ENCODE results near the gene CDC42BPB. TPM values are rescaled to one million over a fixed set of nuclear protein-coding genes. Genes with fewer than 3 reads are reported as not detected.

CDC42BPB gene
- total RNA-seq, 4 donors from 2014 or later: 30.0 to 64.3 (median 32.6) TPM

DNA sequence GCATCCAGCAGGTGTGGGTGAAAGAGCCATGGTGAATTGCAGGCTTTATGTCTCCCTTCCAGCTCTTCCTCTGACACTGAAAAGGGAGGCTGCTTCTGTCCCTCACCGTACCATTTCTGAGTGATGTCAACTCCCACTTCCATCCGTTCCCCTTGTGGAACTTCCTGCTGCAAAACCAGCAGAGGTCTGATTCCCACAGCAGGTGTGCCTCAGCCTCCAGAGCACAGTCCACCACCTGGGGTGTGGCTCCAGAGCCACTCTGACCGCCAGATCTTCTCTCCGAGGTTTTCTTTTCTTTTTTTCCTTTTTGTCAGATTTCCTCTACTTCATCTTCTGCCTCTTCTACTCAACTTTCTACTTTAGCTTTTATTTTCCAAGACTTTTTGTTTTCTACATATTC lies 62.7 kb downstream of the CDC42BPB start:
- Histone ChIP-seq H3K27ac (no peak overlapping the region), H3K4me1 (no peaks in the 10 kb centered on the region), H3K27me3 (no peaks in the 10 kb centered on the region), H3K9me3 (no peaks in the 10 kb centered on the region), H3K4me3 (no peak overlapping the region), H3K36me3 (peaks cover 0 to 48% of the 10 kb centered on the region in 2 donors)
- ATAC-seq: no peak
- DNase-seq: no peak
- in situ Hi-C loops (cut with MboI; ENCODE audit: low sequenced_read_pairs in 4 of 4): no loop called here
- intact Hi-C loops (cut with DNase I; ENCODE audit: low total_unique reads): no loop called here
- TF ChIP-seq POLR2A (IDR thresholded peaks at IDR 0.05): no peak
- TF ChIP-seq, protein P1, sequence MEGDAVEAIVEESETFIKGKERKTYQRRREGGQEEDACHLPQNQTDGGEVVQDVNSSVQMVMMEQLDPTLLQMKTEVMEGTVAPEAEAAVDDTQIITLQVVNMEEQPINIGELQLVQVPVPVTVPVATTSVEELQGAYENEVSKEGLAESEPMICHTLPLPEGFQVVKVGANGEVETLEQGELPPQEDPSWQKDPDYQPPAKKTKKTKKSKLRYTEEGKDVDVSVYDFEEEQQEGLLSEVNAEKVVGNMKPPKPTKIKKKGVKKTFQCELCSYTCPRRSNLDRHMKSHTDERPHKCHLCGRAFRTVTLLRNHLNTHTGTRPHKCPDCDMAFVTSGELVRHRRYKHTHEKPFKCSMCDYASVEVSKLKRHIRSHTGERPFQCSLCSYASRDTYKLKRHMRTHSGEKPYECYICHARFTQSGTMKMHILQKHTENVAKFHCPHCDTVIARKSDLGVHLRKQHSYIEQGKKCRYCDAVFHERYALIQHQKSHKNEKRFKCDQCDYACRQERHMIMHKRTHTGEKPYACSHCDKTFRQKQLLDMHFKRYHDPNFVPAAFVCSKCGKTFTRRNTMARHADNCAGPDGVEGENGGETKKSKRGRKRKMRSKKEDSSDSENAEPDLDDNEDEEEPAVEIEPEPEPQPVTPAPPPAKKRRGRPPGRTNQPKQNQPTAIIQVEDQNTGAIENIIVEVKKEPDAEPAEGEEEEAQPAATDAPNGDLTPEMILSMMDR (IDR thresholded peaks at IDR 0.05 in 4 of 5, conservative IDR thresholded peaks at IDR 0.05 in 1 of 5): no peak

DNA sequence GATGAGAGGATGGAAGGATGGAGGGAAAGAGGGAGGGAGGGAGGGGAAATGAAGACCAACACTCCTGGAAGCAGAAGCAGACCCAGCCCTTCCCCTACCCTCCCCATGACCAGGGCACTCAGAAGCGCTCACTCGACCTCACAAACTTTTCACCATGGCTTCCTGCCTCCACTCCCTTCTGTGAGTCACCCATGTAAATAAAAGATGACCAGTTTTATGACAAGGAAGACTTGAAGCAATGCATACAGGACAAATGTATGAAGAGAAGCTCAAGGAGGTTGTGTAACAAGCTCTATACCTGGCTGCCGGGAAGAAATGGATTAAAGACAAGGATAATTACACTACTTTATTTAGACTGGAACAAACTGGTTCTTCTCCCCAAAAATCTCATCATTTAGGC lies 63.8 kb downstream of the CDC42BPB start:
- Histone ChIP-seq H3K4me1 (no peaks in the 10 kb centered on the region), H3K36me3 (peaks cover 0 to 54% of the 10 kb centered on the region in 2 donors), H3K4me3 (no peak overlapping the region), H3K9me3 (peaks cover 0 to 5% (median 0%) of the 10 kb centered on the region in 3 donors), H3K27ac (no peak overlapping the region), H3K27me3 (no peaks in the 10 kb centered on the region)
- intact Hi-C loops (cut with DNase I; ENCODE audit: low total_unique reads): no loop called here
- no peak for ATAC-seq
- DNase-seq: no peak
- no peak for TF ChIP-seq POLR2A (IDR thresholded peaks at IDR 0.05)
- TF ChIP-seq, protein P1 (IDR thresholded peaks at IDR 0.05 in 4 of 5, conservative IDR thresholded peaks at IDR 0.05 in 1 of 5): no peak
- in situ Hi-C loops (cut with MboI; ENCODE audit: low sequenced_read_pairs in 4 of 4): no loop called here

DNA sequence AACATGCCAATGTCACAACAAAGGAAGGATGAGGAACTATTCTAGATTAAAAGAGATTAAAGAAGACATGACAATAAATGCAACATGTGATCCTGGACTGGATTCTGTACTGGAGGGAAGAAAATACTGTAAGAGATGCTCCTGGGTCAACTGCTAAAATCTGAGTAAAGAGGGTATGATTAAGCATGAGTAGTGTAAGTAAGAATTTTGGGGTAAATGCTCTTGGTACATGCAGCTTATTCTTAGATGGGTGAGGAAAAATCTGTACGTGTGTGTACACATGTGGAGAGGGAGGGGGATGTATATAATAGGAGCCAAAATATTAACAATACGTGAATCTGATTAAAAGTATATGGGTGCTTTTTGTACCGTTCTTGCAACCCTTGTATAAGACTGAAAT lies 66.0 kb downstream of the CDC42BPB start:
- peaks cover 0 to 15% (median 4%) of the 10 kb centered on the region in 3 donors for H3K9me3 ChIP-seq
- in situ Hi-C loops (cut with MboI; ENCODE audit: low sequenced_read_pairs in 4 of 4) (no loop called here), intact Hi-C loops (cut with DNase I; ENCODE audit: low total_unique reads) (no loop called here)
- no peak overlapping the region for H3K27ac ChIP-seq
- no peak overlapping the region for H3K4me3 ChIP-seq
- no peaks in the 10 kb centered on the region for H3K4me1 ChIP-seq
- peaks cover 0 to 60% of the 10 kb centered on the region in 2 donors for H3K36me3 ChIP-seq
- no peaks in the 10 kb centered on the region for H3K27me3 ChIP-seq
- ATAC-seq (no peak), DNase-seq (no peak)
- TF ChIP-seq, protein P1 (IDR thresholded peaks at IDR 0.05 in 4 of 5, conservative IDR thresholded peaks at IDR 0.05 in 1 of 5): no peak
- TF ChIP-seq POLR2A (IDR thresholded peaks at IDR 0.05): no peak

DNA sequence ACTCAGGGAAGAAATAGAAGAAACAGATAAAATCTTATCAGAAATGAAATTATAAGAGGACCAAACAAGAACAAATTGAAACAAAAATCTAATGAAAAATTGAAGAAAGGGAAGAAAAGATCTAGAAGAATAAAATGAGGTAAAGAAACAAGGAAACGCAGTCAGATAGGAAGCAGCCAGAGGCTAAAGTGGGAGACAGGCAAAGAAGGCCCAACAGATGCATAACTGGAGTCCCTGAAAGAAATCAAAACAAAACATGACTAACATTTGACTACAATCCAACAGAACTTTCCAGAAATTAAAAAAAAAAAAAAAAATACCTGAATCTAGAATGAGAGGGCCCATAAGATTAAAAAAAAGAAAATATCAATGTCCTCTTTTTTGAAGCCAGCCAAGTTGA lies 69.3 kb downstream of the CDC42BPB start:
- TF ChIP-seq, protein P1 (IDR thresholded peaks at IDR 0.05 in 4 of 5, conservative IDR thresholded peaks at IDR 0.05 in 1 of 5): no peak
- TF ChIP-seq POLR2A (IDR thresholded peaks at IDR 0.05): no peak
- Histone ChIP-seq H3K36me3 (peaks cover 0 to 84% of the 10 kb centered on the region in 2 donors), H3K27ac (no peak overlapping the region), H3K27me3 (no peaks in the 10 kb centered on the region), H3K4me1 (no peaks in the 10 kb centered on the region), H3K9me3 (peaks cover 0 to 15% (median 4%) of the 10 kb centered on the region in 3 donors), H3K4me3 (no peak overlapping the region)
- DNase-seq: no peak
- no peak for ATAC-seq
- in situ Hi-C loops (cut with MboI; ENCODE audit: low sequenced_read_pairs in 4 of 4): no loop called here
- intact Hi-C loops (cut with DNase I; ENCODE audit: low total_unique reads): no loop called here

All from gastrocnemius medialis (tissue), 4 donors.